Measurements from ENCODE around the gene ARHGAP42. TPM values are rescaled to one million over a fixed set of nuclear protein-coding genes. Genes with fewer than 3 reads are reported as not detected.

ARHGAP42 gene
- total and polyA plus RNA-seq, 8 donors, result 2.3 to 119 (median 39.3) TPM

GRCh38 chr11:100936781-100937180, 249.7 kb downstream of the ARHGAP42 start:
- H3K4me3 ChIP-seq, result no peak overlapping the region
- no peaks in the 10 kb centered on the region for H3K9me3 ChIP-seq
- H3K4me1 ChIP-seq, result peaks cover 0 to 2% (median under 1%) of the 10 kb centered on the region in 4 donors
- H3K36me3 ChIP-seq, result peaks cover 0 to 22% (median 16%) of the 10 kb centered on the region in 4 donors
- intact Hi-C loops (cut with DNase I; ENCODE audit: low total_unique reads), result loop anchor here (5.0 kb wide), 1 partner anchor 359 kb away; no protein-coding TSS in a partner anchor
- WGBS, 5 donors, result 85 to 95% (median 87%) methylated on average over 6 of the region's 6 CpGs
- no peak overlapping the region for H3K27ac ChIP-seq
- H3K27me3 ChIP-seq, result no peaks in the 10 kb centered on the region
- TF ChIP-seq POLR2AphosphoS5 (IDR thresholded peaks at IDR 0.05), result no peak
- no peak for TF ChIP-seq CTCF (IDR thresholded peaks at IDR 0.05)
- TF ChIP-seq POLR2A (IDR thresholded peaks at IDR 0.05), result no peak
- TF ChIP-seq EP300 (IDR thresholded peaks at IDR 0.05), result no peak
- no peak for DNase-seq

DNA sequence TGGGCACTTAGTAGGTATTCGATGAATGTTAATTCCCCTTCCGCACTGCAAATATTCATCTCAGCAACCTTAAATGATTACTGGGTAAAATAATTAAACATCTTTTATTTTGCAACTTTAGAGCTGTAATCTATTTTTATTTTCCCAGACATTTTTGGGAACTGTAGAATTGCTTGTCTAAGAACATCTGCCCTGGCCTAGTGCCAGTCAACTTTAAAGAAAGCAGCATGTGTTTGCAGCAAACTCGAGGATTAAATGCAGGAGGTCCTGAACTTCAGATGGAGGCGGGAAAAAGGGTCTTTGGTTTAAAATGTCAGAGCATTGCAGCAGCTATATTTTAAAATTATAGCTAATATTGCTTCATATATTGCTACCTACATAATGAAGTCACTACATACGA, 252.5 kb downstream of the ARHGAP42 start:
- peaks cover 0 to 10% (median 3%) of the 10 kb centered on the region in 4 donors for H3K4me1 ChIP-seq
- intact Hi-C loops (cut with DNase I; ENCODE audit: low total_unique reads), result loop anchor here (5.0 kb wide), 1 partner anchor 362 kb away; no protein-coding TSS in a partner anchor
- no peak overlapping the region for H3K27ac ChIP-seq
- no peaks in the 10 kb centered on the region for H3K9me3 ChIP-seq
- TF ChIP-seq POLR2AphosphoS5 (IDR thresholded peaks at IDR 0.05) (no peak), EP300 (IDR thresholded peaks at IDR 0.05) (no peak), CTCF (IDR thresholded peaks at IDR 0.05) (no peak), POLR2A (IDR thresholded peaks at IDR 0.05) (no peak)
- no peak overlapping the region for H3K4me3 ChIP-seq
- 56 to 62% (median 59%) methylated on average over 5 of the region's 5 CpGs for WGBS, 5 donors
- H3K27me3 ChIP-seq, result no peaks in the 10 kb centered on the region
- DNase-seq, result peak in 1 of 2 donors; percentile 76
- peaks cover 0 to 27% (median 18%) of the 10 kb centered on the region in 4 donors for H3K36me3 ChIP-seq

- Histone ChIP-seq H3K36me3 (peaks cover 0 to 27% (median 18%) of the 10 kb centered on the region in 4 donors), H3K27me3 (no peaks in the 10 kb centered on the region), H3K4me3 (no peak overlapping the region), H3K4me1 (peaks cover 0 to 10% (median 3%) of the 10 kb centered on the region in 4 donors), H3K9me3 (no peaks in the 10 kb centered on the region), H3K27ac (no peak overlapping the region)
- intact Hi-C loops (cut with DNase I; ENCODE audit: low total_unique reads), result no loop called here
- no peak for DNase-seq
- no peak for TF ChIP-seq POLR2A (IDR thresholded peaks at IDR 0.05)
- TF ChIP-seq CTCF (IDR thresholded peaks at IDR 0.05), result no peak
- no peak for TF ChIP-seq POLR2AphosphoS5 (IDR thresholded peaks at IDR 0.05)
- no peak for TF ChIP-seq EP300 (IDR thresholded peaks at IDR 0.05)
- WGBS, 5 donors, result 84 to 95% (median 91%) methylated on average over 3 of the region's 3 CpGs
These were observed 253.0 kb downstream of the ARHGAP42 start for GRCh38 chr11:100940111-100940510.

DNA sequence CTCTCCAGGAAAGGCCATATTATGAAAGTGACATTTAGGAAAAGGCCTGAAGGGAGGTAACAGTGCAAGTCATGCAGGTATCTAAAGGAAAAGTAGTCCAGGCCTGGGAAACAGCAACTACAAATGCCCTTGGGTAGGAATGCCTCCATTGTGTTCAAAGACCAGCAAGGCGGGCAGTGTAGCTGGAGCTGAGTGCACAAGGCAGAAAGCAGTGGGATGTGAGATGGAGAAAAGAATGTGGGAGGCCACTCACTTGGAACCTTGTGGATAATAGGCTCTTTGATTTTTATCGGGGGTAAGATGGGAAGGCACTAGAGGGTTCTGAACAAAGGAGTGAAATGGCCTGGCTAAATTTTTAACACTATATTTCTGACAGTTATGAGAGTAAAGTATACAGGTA, 253.9 kb downstream of the ARHGAP42 start:
- intact Hi-C loops (cut with DNase I; ENCODE audit: low total_unique reads), result no loop called here
- WGBS, 5 donors, result 83 to 91% (median 85%) methylated on average over 2 of the region's 2 CpGs
- Histone ChIP-seq H3K36me3 (peaks cover 0 to 26% (median 20%) of the 10 kb centered on the region in 4 donors), H3K9me3 (no peaks in the 10 kb centered on the region), H3K4me3 (no peak overlapping the region), H3K27ac (no peak overlapping the region), H3K4me1 (peaks cover 0 to 10% (median 3%) of the 10 kb centered on the region in 4 donors), H3K27me3 (no peaks in the 10 kb centered on the region)
- TF ChIP-seq POLR2A (IDR thresholded peaks at IDR 0.05) (no peak), EP300 (IDR thresholded peaks at IDR 0.05) (no peak), POLR2AphosphoS5 (IDR thresholded peaks at IDR 0.05) (no peak), CTCF (IDR thresholded peaks at IDR 0.05) (no peak)
- DNase-seq, result no peak

All from stomach (tissue), 9 donors.